SU-DHL-6 (cell line): ENCODE results near the gene SLC22A17.

Source experiments
- H2AFZ ChIP-seq: fragments of 200-600 bp; sonication (generic); 2 replicates; pipeline ENCODE4 v1.6.1; 2014; ENCODE audit warnings: low read depth, mild to moderate bottlenecking, moderate library complexity, mixed read lengths, antibody characterized with exemption, low read length; ENCODE audit not compliant: severe bottlenecking
- H3F3A ChIP-seq: fragments of 200-600 bp; shearing (Covaris generic); 2 replicates; pipeline ENCODE4 v1.6.0; 2016; ENCODE audit warnings: antibody characterized with exemption, mild to moderate bottlenecking; ENCODE audit not compliant: insufficient read depth
- H3K27ac ChIP-seq: fragments of 200-600 bp; sonication (generic); 2 replicates; pipeline ENCODE4 v1.5.1; 2016; ENCODE audit warnings: low read depth, mild to moderate bottlenecking, low read length, moderate library complexity, mixed read lengths
- H3K27me3 ChIP-seq: fragments of 200-600 bp; sonication (generic), shearing (Covaris generic); 2 replicates; pipeline ENCODE4 v1.6.0; 2014; ENCODE audit warnings: mild to moderate bottlenecking, low read length
- H3K36me3 ChIP-seq: fragments of 200-600 bp; sonication (generic); 2 replicates; pipeline ENCODE4 v1.6.1; 2014; ENCODE audit warnings: mild to moderate bottlenecking, low read length, mixed read lengths
- H3K4me2 ChIP-seq: fragments of 300-600, 200-600 bp; shearing (Covaris generic), sonication (generic); 2 replicates; pipeline ENCODE4 v1.6.0; 2014; ENCODE audit warnings: low read length, low read depth, mild to moderate bottlenecking; ENCODE audit not compliant: poor library complexity, severe bottlenecking
- H3K4me3 ChIP-seq: fragments of 200-600 bp; sonication (generic); 2 replicates; pipeline ENCODE4 v1.5.1; 2014; ENCODE audit warnings: antibody characterized with exemption, low read length, mild to moderate bottlenecking, mixed read lengths; ENCODE audit not compliant: insufficient read depth, poor library complexity, severe bottlenecking
- H3K79me2 ChIP-seq: fragments of 200-600 bp; sonication (generic); 2 replicates; pipeline ENCODE4 v1.6.1; 2014; ENCODE audit warnings: mild to moderate bottlenecking, low read length, moderate library complexity; ENCODE audit not compliant: insufficient read depth
- H3K9ac ChIP-seq: fragments of 200-600 bp; sonication (generic); 2 replicates; pipeline ENCODE4 v1.7.0; 2014; ENCODE audit warnings: mild to moderate bottlenecking, low read length
- H3K9me2 ChIP-seq: fragments of 200-600 bp; sonication (generic); replicated peaks from 2 replicates; pipeline ENCODE4 v1.6.1; 2014; ENCODE audit warnings: low read length; ENCODE audit not compliant: insufficient read depth
- H3K9me3 ChIP-seq: fragments of 200-600 bp; sonication (generic); 2 replicates; pipeline ENCODE4 v1.6.1; 2014; ENCODE audit warnings: low read length, mixed read lengths; ENCODE audit not compliant: insufficient read depth
- H4K20me1 ChIP-seq: fragments of 200-600 bp; sonication (generic); 2 replicates; pipeline ENCODE4 v1.6.1; 2014; ENCODE audit warnings: low read depth, mild to moderate bottlenecking, antibody characterized with exemption, low read length, moderate library complexity, mixed read lengths
- EZH2phosphoT487 ChIP-seq: fragments of 200-600 bp; sonication (generic), shearing (Covaris generic); conservative IDR thresholded peaks from 2 replicates; pipeline ENCODE4 v1.6.1; 2018; ENCODE audit warnings: mild to moderate bottlenecking, antibody characterized with exemption, low read length, moderate library complexity, mixed read lengths
- TF ChIP-seq, protein P1 (sequence below): fragments of 200-600 bp; sonication (generic); IDR thresholded peaks from one replicate; pipeline ENCODE4 v1.5.1; 2017; ENCODE audit warnings: antibody characterized with exemption, mild to moderate bottlenecking, low read length, moderate library complexity; ENCODE audit not compliant: insufficient read depth, poor library complexity, severe bottlenecking

Gene SLC22A17

GRCh38 chr14:23380976-23381375 lies 28.3 kb upstream of the SLC22A17 start:
- no peak overlapping the region for H3K4me2 ChIP-seq

DNA sequence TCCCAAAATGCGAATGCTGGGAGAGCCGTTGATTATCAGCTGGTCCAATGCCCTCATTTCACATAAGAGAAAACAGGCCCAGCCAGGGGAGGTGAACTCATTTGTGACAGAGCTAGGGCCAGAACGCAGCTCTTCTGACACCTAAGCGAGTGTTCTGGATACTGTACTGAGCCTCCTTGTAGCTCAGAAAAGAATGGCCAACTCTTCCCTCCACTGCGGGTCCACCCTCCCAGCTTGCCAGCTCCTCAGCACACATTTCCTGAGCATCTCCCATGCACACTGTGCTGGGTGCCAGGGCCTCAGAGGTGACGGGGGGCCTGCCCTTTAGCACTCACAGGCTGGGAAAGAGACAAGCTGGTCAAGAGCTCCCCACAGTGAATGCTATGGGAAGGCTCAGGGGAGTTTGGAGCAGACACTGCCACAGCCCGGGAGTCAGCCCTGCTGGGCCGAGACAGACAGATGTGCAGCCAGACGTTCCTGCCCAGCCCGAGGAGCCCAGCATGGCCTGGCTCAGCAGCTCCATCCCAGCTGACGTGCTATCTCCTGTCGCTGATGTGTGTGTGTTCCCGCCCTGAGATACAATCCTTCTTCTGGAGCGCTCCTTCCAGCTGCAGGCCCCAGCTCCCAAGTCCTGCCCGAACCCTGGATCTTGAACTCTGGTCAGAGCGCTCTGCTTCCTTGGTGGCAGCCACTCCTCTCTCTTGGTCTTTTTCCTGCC lies 27.7 kb upstream of the SLC22A17 start:
- Histone ChIP-seq H3K27ac (no peak overlapping the region), H3K9me2 (no peaks in the 10 kb centered on the region), H3K36me3 (no peaks in the 10 kb centered on the region), H3K9ac (no peak overlapping the region), H3K9me3 (no peaks in the 10 kb centered on the region), H3K4me2 (no peak overlapping the region), H4K20me1 (no peaks in the 10 kb centered on the region), H2AFZ (no peak overlapping the region), H3K79me2 (no peaks in the 10 kb centered on the region), H3K27me3 (no peaks in the 10 kb centered on the region), H3K4me3 (no peak overlapping the region), H3F3A (no peaks in the 10 kb centered on the region)
- TF ChIP-seq, protein P1, sequence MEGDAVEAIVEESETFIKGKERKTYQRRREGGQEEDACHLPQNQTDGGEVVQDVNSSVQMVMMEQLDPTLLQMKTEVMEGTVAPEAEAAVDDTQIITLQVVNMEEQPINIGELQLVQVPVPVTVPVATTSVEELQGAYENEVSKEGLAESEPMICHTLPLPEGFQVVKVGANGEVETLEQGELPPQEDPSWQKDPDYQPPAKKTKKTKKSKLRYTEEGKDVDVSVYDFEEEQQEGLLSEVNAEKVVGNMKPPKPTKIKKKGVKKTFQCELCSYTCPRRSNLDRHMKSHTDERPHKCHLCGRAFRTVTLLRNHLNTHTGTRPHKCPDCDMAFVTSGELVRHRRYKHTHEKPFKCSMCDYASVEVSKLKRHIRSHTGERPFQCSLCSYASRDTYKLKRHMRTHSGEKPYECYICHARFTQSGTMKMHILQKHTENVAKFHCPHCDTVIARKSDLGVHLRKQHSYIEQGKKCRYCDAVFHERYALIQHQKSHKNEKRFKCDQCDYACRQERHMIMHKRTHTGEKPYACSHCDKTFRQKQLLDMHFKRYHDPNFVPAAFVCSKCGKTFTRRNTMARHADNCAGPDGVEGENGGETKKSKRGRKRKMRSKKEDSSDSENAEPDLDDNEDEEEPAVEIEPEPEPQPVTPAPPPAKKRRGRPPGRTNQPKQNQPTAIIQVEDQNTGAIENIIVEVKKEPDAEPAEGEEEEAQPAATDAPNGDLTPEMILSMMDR = no peak
- no peak for TF ChIP-seq EZH2phosphoT487

More at GRCh38 chr14:23380976-23381375, 28.3 kb upstream of the SLC22A17 start:
- Histone ChIP-seq H3K4me3 (no peak overlapping the region), H3K9me3 (no peaks in the 10 kb centered on the region), H2AFZ (no peak overlapping the region), H3K27ac (no peak overlapping the region), H3K36me3 (no peaks in the 10 kb centered on the region), H4K20me1 (no peaks in the 10 kb centered on the region), H3K27me3 (no peaks in the 10 kb centered on the region), H3K9ac (no peak overlapping the region), H3F3A (no peaks in the 10 kb centered on the region), H3K79me2 (no peaks in the 10 kb centered on the region), H3K9me2 (no peaks in the 10 kb centered on the region)
- no peak for TF ChIP-seq EZH2phosphoT487
- TF ChIP-seq, protein P1 = no peak

GRCh38 chr14:23379366-23380196 lies 26.9 kb upstream of the SLC22A17 start:
- Histone ChIP-seq H3K4me3 (no peak overlapping the region), H3K9me2 (no peaks in the 10 kb centered on the region), H3K79me2 (no peaks in the 10 kb centered on the region), H3K27me3 (no peaks in the 10 kb centered on the region), H3K4me2 (no peak overlapping the region), H4K20me1 (no peaks in the 10 kb centered on the region), H2AFZ (no peak overlapping the region), H3K27ac (no peak overlapping the region), H3K9ac (no peak overlapping the region), H3F3A (no peaks in the 10 kb centered on the region), H3K9me3 (no peaks in the 10 kb centered on the region), H3K36me3 (no peaks in the 10 kb centered on the region)
- no peak for TF ChIP-seq EZH2phosphoT487
- TF ChIP-seq, protein P1 = peak; percentile 88
